ENCODE results near the gene AMN1. TPM values are rescaled to one million over a fixed set of nuclear protein-coding genes. Genes with fewer than 3 reads are reported as not detected.
"Not testable (repeated sequence)": the region's sequence is repeated elsewhere in the genome, so short reads cannot be mapped to it uniquely, and the experiment has no call there.

The AMN1 gene
- total RNA-seq, 4 donors from 2014 or later, result 1.3 to 25.6 (median 16.0) TPM

- H3K36me3 ChIP-seq, result peaks cover 0 to 4% of the 10 kb centered on the region in 2 donors
- intact Hi-C loops (cut with DNase I; ENCODE audit: low total_unique reads), result no loop called here
Measured at GRCh38 chr12:31672521-31672920, 56.3 kb downstream of the AMN1 start.

GRCh38 chr12:31669582-31669981 lies 59.2 kb downstream of the AMN1 start:
- H3K9me3 ChIP-seq; H3K4me3 ChIP-seq; H3K27me3 ChIP-seq; intact Hi-C loops (cut with DNase I; ENCODE audit: low total_unique reads); H3K4me1 ChIP-seq; H3K27ac ChIP-seq; DNase-seq; H3K36me3 ChIP-seq: not testable (repeated sequence)

More at GRCh38 chr12:31672521-31672920, 56.3 kb downstream of the AMN1 start:
- H3K4me3 ChIP-seq, result no peak overlapping the region
- H3K9me3 ChIP-seq, result no peaks in the 10 kb centered on the region
- TF ChIP-seq POLR2A (IDR thresholded peaks at IDR 0.05) (no peak), CTCF (IDR thresholded peaks at IDR 0.05) (no peak)
- no peak overlapping the region for H3K27ac ChIP-seq
- no peaks in the 10 kb centered on the region for H3K4me1 ChIP-seq
- no peaks in the 10 kb centered on the region for H3K27me3 ChIP-seq
- no peak for DNase-seq

- no peak overlapping the region for H3K4me3 ChIP-seq
- intact Hi-C loops (cut with DNase I; ENCODE audit: low total_unique reads), result no loop called here
- H3K27me3 ChIP-seq, result no peaks in the 10 kb centered on the region
- TF ChIP-seq CTCF (IDR thresholded peaks at IDR 0.05), result no peak
- TF ChIP-seq POLR2A (IDR thresholded peaks at IDR 0.05), result no peak
- no peaks in the 10 kb centered on the region for H3K9me3 ChIP-seq
- DNase-seq, result no peak
- peaks cover 0 to 4% of the 10 kb centered on the region in 2 donors for H3K36me3 ChIP-seq
- no peak overlapping the region for H3K27ac ChIP-seq
- H3K4me1 ChIP-seq, result no peaks in the 10 kb centered on the region
Measured at GRCh38 chr12:31669020-31669419, 59.8 kb downstream of the AMN1 start.

- no peaks in the 10 kb centered on the region for H3K4me1 ChIP-seq
- H3K27me3 ChIP-seq, result no peaks in the 10 kb centered on the region
- no peak for DNase-seq
- no peaks in the 10 kb centered on the region for H3K9me3 ChIP-seq
- no peak overlapping the region for H3K27ac ChIP-seq
- H3K4me3 ChIP-seq, result no peak overlapping the region
- no peak for TF ChIP-seq POLR2A (IDR thresholded peaks at IDR 0.05)
- no peak for TF ChIP-seq CTCF (IDR thresholded peaks at IDR 0.05)
- no peaks in the 10 kb centered on the region for H3K36me3 ChIP-seq
- intact Hi-C loops (cut with DNase I; ENCODE audit: low total_unique reads), result no loop called here
Measured at GRCh38 chr12:31664038-31664437, 64.8 kb downstream of the AMN1 start.

- intact Hi-C loops (cut with DNase I; ENCODE audit: low total_unique reads), result no loop called here
- Histone ChIP-seq H3K9me3 (no peaks in the 10 kb centered on the region), H3K4me1 (no peaks in the 10 kb centered on the region), H3K4me3 (no peak overlapping the region), H3K27me3 (no peaks in the 10 kb centered on the region), H3K36me3 (no peaks in the 10 kb centered on the region), H3K27ac (no peak overlapping the region)
- DNase-seq, result no peak
- no peak for TF ChIP-seq CTCF (IDR thresholded peaks at IDR 0.05)
- TF ChIP-seq POLR2A (IDR thresholded peaks at IDR 0.05), result no peak
Measured at GRCh38 chr12:31663576-31663975, 65.2 kb downstream of the AMN1 start.
